ENCODE results near the gene AKT2.

- TF ChIP-seq CTCF (IDR thresholded peaks at IDR 0.05) (no peak), SIN3A (IDR thresholded peaks at IDR 0.05; ENCODE audit: borderline replicate concordance, insufficient read depth, low read depth, low read length) (no peak), POLR2AphosphoS5 (IDR thresholded peaks at IDR 0.05; ENCODE audit: low read depth, low read length) (no peak), REST (IDR thresholded peaks at IDR 0.05; ENCODE audit: insufficient read depth in 1 of 2, low read depth in 2 of 2, low read length in 1 of 2) (no peak)
Measured at GRCh38 chr19:40321076-40321475, 35.9 kb upstream of the AKT2 start.

All from Panc1 (cell line).